HEK293T (cell line): ENCODE measurements around the gene LETMD1.

Experiments used
- BHLHE40 ChIP-seq: fragments of 450-650 bp; IDR thresholded peaks from 2 replicates; pipeline ENCODE4 v1.6.1; 2016; ENCODE audit warnings: mild to moderate bottlenecking, moderate library complexity, borderline replicate concordance
- ELF4 ChIP-seq: fragments of 450-650 bp; IDR thresholded peaks from 2 replicates; pipeline ENCODE4 v1.6.1; 2017; ENCODE audit warnings: antibody characterized with exemption
- FOXK2 ChIP-seq: fragments of 450-650 bp; IDR thresholded peaks from 2 replicates; pipeline ENCODE4 v1.6.1; 2016; ENCODE audit warnings: mild to moderate bottlenecking
- FOXM1 ChIP-seq: fragments of 450-650 bp; IDR thresholded peaks from 2 replicates; pipeline ENCODE4 v1.6.1; 2017; ENCODE audit warnings: mild to moderate bottlenecking, borderline replicate concordance
- NFRKB ChIP-seq: fragments of 450-650 bp; IDR thresholded peaks from 2 replicates; pipeline ENCODE4 v1.6.1; 2016; ENCODE audit warnings: mild to moderate bottlenecking, moderate library complexity
- SP1 ChIP-seq: fragments of 450-650 bp; IDR thresholded peaks from 2 replicates; pipeline ENCODE4 v1.6.1; 2017
- SUZ12 ChIP-seq: fragments of 450-650 bp; IDR thresholded peaks from 2 replicates; pipeline ENCODE4 v1.6.1; 2016; ENCODE audit warnings: mild to moderate bottlenecking
- TF ChIP-seq, protein P1 (sequence below): fragments of 450-650 bp; IDR thresholded peaks from 2 replicates; pipeline ENCODE4 v1.6.1; 2016

DNA sequence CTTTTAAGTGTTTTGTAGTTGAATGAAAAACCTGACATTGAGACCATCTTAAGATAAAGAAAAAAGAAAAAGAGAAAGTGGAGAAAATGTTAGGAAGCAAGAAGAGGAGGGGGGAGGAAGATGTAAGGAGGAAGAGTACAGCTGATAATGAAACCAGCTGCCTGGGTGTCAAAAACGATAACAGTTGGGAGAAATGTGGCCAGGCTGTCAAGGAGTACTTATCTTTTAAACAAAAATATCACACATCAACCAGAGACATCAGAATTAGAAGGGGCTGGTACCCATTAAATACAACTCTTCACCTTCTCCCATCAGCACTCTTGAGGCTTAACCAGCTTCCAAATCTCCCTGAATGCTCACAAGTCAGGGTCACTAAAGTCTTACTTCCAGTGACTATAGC lies 26.4 kb upstream of the LETMD1 start:
- TF ChIP-seq BHLHE40, result no peak
- TF ChIP-seq ELF4, result no peak
- TF ChIP-seq, protein P1, sequence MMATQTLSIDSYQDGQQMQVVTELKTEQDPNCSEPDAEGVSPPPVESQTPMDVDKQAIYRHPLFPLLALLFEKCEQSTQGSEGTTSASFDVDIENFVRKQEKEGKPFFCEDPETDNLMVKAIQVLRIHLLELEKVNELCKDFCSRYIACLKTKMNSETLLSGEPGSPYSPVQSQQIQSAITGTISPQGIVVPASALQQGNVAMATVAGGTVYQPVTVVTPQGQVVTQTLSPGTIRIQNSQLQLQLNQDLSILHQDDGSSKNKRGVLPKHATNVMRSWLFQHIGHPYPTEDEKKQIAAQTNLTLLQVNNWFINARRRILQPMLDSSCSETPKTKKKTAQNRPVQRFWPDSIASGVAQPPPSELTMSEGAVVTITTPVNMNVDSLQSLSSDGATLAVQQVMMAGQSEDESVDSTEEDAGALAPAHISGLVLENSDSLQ, result no peak
- TF ChIP-seq SUZ12, result no peak
- no peak for TF ChIP-seq NFRKB
- no peak for TF ChIP-seq FOXK2
- TF ChIP-seq FOXM1, result no peak
- TF ChIP-seq SP1, result no peak
